GM12874 (cell line): Measurements from ENCODE around the gene TUBE1.

ENCODE experiments used
- TF ChIP-seq, protein P1 (sequence below): IDR thresholded peaks from 2 replicates; pipeline ENCODE4 v1.5.1; 2011; ENCODE audit warnings: low read depth, mild to moderate bottlenecking, control low read depth, low read length, moderate library complexity; ENCODE audit not compliant: insufficient read depth

Gene TUBE1

DNA sequence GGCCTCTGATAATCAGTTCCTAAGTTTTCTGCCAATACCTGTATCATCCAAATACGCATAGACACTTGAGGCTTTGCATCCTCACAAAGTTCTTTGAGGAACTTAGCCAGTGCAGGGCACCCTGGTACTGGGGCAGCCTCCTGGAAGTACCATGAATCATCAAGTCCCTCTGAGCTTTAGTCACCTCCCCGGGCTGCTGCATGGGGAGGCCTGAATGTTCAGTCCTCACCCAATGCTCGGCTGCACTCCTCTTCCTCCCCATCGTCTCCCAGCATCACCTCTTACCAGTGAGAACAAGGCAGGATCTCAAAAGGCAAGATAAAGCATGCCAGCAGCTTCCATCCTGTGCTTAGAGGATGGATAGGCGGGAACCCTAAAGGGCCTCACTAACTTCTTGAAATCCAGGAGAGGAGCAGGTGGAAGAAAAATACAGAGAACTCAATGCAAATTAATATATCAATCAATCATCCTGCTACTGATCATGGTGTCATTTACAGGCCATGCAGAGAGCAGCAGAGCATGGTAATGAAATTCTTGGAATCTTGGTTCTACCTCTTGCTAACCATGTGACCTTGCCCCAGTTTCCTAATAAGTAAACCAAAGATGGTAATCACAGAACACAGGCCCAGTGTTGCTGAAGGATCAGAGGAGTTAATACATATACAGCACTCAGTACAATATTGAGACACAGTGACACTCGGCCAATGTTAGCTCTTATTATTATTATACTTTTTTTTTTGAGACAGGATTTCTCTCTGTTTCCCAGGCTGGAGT lies 38.1 kb downstream of the TUBE1 start:
- TF ChIP-seq, protein P1, sequence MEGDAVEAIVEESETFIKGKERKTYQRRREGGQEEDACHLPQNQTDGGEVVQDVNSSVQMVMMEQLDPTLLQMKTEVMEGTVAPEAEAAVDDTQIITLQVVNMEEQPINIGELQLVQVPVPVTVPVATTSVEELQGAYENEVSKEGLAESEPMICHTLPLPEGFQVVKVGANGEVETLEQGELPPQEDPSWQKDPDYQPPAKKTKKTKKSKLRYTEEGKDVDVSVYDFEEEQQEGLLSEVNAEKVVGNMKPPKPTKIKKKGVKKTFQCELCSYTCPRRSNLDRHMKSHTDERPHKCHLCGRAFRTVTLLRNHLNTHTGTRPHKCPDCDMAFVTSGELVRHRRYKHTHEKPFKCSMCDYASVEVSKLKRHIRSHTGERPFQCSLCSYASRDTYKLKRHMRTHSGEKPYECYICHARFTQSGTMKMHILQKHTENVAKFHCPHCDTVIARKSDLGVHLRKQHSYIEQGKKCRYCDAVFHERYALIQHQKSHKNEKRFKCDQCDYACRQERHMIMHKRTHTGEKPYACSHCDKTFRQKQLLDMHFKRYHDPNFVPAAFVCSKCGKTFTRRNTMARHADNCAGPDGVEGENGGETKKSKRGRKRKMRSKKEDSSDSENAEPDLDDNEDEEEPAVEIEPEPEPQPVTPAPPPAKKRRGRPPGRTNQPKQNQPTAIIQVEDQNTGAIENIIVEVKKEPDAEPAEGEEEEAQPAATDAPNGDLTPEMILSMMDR: no peak

DNA sequence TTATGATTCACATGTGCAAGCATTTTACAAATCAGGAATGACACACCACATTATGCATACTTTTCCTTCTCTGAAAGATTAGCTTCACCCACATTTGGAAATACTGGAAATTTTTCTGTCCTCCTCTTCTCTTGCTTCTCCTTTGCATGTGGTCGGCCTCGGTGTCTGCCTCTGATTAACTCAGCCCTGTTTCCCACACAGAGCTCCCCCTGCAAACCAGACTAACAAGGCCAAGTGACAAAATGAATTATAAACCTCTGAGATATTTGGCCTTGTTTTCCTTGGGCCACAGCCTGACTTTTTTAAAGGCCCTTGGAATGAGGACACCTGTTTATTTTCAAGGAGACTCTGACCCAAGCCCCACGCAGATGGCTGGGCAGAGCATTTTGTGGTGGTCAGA lies 42.4 kb downstream of the TUBE1 start:
- TF ChIP-seq, protein P1: no peak

DNA sequence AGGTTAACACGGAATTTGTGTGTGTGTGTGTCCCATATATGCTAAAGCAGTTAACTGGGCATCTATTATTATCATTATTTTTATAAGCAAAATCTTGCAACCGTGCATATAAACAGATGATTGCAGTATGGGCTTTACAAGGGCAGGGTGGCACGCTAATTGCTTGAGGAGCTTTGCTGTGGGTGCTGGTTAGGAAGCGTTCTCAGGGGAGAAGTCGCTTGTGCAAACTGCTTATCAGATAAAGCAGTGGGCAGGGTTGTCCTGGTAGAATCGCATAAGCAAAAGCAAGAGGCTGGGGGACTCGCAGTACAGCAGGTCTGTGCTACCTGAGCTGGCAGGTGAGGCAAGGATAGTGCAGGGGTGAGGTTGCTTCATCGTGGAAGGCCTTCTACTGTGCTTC lies 43.1 kb downstream of the TUBE1 start:
- TF ChIP-seq, protein P1: no peak

DNA sequence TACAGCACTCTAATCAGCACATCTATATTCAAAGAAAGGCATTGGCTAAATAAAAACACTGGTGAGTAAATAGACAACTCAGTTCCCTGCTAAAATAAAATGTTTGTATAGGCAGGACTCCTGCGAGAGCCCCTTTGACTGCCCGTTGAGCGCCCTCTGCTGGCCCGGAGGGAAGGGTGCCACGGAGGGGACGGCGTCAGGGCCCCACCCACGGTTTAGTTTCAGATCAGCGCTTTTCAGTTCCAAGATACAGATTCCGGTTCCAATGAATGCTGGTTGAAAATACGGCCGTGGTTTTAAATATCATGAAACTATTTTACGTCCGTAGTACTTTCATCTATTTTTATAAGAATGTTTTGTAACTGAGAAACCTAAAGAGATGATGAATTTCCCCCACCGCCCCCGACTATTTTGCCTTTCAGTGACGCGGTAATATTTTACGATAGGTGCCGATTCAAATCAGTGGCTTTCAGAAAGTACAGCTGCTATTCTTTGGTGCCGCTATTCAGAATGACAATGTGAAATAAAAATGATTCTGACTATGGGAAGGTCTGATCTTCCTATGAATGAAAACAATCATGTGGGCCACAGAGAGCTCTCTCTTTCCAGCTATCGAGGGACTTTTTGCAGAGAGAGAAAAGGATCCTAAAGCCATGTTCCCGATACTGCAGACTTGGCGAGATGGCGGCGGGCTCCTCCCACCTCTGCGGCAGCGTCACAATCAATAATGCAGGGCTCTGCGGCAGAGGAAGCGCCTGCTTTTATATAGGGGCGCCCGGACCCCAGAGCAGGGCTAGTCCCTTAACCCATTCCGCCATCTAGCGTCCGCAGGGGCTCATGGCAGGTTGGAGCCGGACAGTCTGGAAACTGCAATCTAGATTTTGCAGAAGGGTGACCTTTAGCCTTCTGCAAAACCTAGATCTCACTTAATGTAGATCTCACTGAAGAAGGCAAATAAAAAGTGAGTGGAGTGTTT lies 44.0 kb downstream of the TUBE1 start:
- TF ChIP-seq, protein P1: peak; percentile 93

DNA sequence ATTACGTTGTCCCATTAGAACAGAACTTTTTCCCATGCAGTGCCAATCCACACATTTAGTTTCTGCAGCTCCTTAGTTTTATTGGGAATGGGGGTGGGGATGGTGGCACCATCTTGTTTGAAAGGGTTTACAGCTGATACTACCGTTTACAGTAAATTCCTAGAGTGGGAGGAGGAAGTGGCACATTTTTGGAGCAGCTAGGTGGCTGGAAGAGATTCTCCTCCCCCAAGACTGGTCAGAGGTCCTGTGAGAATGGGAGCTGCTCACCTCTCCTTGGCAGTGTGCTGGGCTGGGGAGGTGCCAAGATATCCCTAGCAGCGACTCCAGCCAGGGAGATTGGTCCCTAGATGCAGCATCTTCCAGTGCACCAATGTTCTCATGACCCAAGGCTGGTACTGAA lies 45.7 kb downstream of the TUBE1 start:
- TF ChIP-seq, protein P1: no peak

DNA sequence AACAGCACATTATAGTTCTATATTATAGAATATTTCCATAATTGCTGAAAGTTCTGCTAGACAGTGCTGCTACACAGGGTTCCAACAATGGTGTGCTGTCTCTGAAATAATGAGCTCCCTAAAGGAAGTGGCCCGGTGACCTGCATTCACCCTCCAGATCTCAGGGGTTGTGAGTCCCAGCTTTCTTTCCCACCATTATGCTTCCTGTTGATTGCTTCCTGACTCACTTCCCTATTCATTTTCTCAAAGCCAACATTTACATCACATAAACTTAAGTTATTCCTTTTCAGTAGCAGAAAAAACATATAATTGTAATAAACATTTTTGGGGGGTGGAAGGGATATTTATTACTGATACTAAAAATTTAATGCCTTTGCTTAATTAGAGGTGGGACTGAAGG lies 46.3 kb downstream of the TUBE1 start:
- TF ChIP-seq, protein P1: no peak

DNA sequence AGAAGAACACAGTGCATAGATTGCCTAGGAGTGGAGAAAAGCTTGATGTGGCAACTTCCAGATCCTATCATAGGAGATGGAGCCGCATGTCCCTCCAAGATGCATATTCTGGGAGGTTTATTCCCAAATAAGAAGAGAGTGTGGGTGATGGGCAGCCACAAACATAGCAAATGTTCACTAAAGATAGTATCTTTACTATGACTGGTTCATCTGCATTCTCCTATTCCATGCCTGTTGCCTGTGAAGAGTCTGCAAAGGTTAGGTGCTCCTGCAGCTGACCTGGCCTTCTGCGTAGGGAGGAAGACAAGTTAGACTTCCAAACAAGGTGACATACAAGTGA lies 47.9 kb downstream of the TUBE1 start:
- TF ChIP-seq, protein P1: no peak
